Neural cell (in vitro differentiated cells): Measurements from ENCODE around the gene TMEM35B. TPM values are rescaled to one million over a fixed set of nuclear protein-coding genes. Genes with fewer than 3 reads are reported as not detected.
"Not testable (repeated sequence)": the region's sequence is repeated elsewhere in the genome, so short reads cannot be mapped to it uniquely, and the experiment has no call there.

Experiments
- H2AFZ ChIP-seq: fragments of 200-600, 300-800 bp; sonication (generic), shearing (Covaris generic); 2 replicates; pipeline ENCODE4 v1.6.0; 2014; ENCODE audit warnings: low read depth, mild to moderate bottlenecking, antibody characterized with exemption, low read length, moderate library complexity
- H3F3A ChIP-seq: fragments of 200-600 bp; shearing (Covaris generic); 2 replicates; pipeline ENCODE4 v1.6.1; 2016; ENCODE audit warnings: mild to moderate bottlenecking, moderate library complexity, mixed read lengths, antibody characterized with exemption, low read length; ENCODE audit not compliant: insufficient read depth, poor library complexity, severe bottlenecking
- H3K27ac ChIP-seq: fragments of 200-600, 300-800 bp; sonication (generic), shearing (Covaris generic); 2 replicates; pipeline ENCODE4 v1.5.1; 2014; ENCODE audit warnings: mild to moderate bottlenecking, low read length, moderate library complexity
- H3K27me3 ChIP-seq: fragments of 300-800, 200-600 bp; sonication (generic), shearing (Covaris generic); 2 replicates; pipeline ENCODE4 v1.6.0; 2014; ENCODE audit warnings: mild to moderate bottlenecking, low read depth, low read length, moderate library complexity; ENCODE audit not compliant: insufficient read depth
- H3K36me3 ChIP-seq: fragments of 300-800, 200-600 bp; sonication (generic), shearing (Covaris generic); 2 replicates; pipeline ENCODE4 v1.5.1; 2014; ENCODE audit warnings: mild to moderate bottlenecking, antibody characterized with exemption, low read length, moderate library complexity; ENCODE audit not compliant: insufficient read depth
- H3K4me2 ChIP-seq: fragments of 300-800, 200-600 bp; sonication (generic), shearing (Covaris generic); 2 replicates; pipeline ENCODE4 v1.6.0; 2014; ENCODE audit warnings: mild to moderate bottlenecking, low read length
- H3K4me3 ChIP-seq: fragments of 300-800, 200-600 bp; sonication (generic), shearing (Covaris generic); 2 replicates; pipeline ENCODE4 v1.5.1; 2014; ENCODE audit warnings: mild to moderate bottlenecking, low read length, moderate library complexity
- H3K79me2 ChIP-seq: fragments of 200-600 bp; shearing (Covaris generic); replicated peaks from 2 replicates; pipeline ENCODE4 v1.6.0; 2014; ENCODE audit warnings: mild to moderate bottlenecking, low read length, moderate library complexity; ENCODE audit not compliant: insufficient read depth
- H3K9ac ChIP-seq: fragments of 300-800, 200-600 bp; sonication (generic), shearing (Covaris generic); 2 replicates; pipeline ENCODE4 v1.6.1; 2016; ENCODE audit warnings: mild to moderate bottlenecking, low read length, mixed read lengths
- H3K9me2 ChIP-seq: fragments of 200-600 bp; shearing (Covaris generic); 2 replicates; pipeline ENCODE4 v1.6.1; 2016; ENCODE audit warnings: mild to moderate bottlenecking, low read length, mixed read lengths; ENCODE audit not compliant: insufficient read depth
- H3K9me3 ChIP-seq: fragments of 200-600, 300-800 bp; sonication (generic), shearing (Covaris generic); 2 replicates; pipeline ENCODE4 v1.6.1; 2016; ENCODE audit warnings: mild to moderate bottlenecking, mixed run types, low read length, moderate library complexity, mixed read lengths
- H4K20me1 ChIP-seq: fragments of 200-600 bp; shearing (Covaris generic); 2 replicates; pipeline ENCODE4 v1.6.1; 2016; ENCODE audit warnings: mild to moderate bottlenecking, mixed run types; ENCODE audit not compliant: insufficient read depth
- EP300 ChIP-seq: fragments of 450-650 bp; conservative IDR thresholded peaks from 2 replicates; pipeline ENCODE4 v1.6.1; 2014; ENCODE audit warnings: antibody characterized with exemption, mild to moderate bottlenecking, moderate library complexity; ENCODE audit not compliant: poor library complexity, severe bottlenecking
- EZH2 ChIP-seq: fragments of 200-600, 300-800 bp; shearing (Covaris generic), sonication (generic); IDR thresholded peaks from 2 replicates; pipeline ENCODE4 v1.6.1; 2014; ENCODE audit warnings: antibody characterized with exemption, low read length, borderline replicate concordance, mild to moderate bottlenecking; ENCODE audit not compliant: insufficient read depth, poor library complexity, severe bottlenecking
- MXI1 ChIP-seq: fragments of 450-650 bp; conservative IDR thresholded peaks from 2 replicates; pipeline ENCODE4 v1.6.1; 2014; ENCODE audit warnings: antibody characterized with exemption, mild to moderate bottlenecking; ENCODE audit not compliant: poor library complexity, severe bottlenecking
- POLR2AphosphoS5 ChIP-seq: IDR thresholded peaks from 2 replicates; pipeline ENCODE4 v1.6.1; 2012
- RAD21 ChIP-seq: fragments of 450-650 bp; conservative IDR thresholded peaks from 2 replicates; pipeline ENCODE4 v1.6.1; 2014; ENCODE audit warnings: antibody characterized with exemption, mild to moderate bottlenecking, moderate library complexity
- SMC3 ChIP-seq: fragments of 450-650 bp; conservative IDR thresholded peaks from 2 replicates; pipeline ENCODE4 v1.6.1; 2014; ENCODE audit warnings: antibody characterized with exemption, mild to moderate bottlenecking, moderate library complexity; ENCODE audit not compliant: poor library complexity
- TAF1 ChIP-seq: IDR thresholded peaks from 2 replicates; pipeline ENCODE4 v1.6.1; 2012; ENCODE audit warnings: low read depth
- polyA plus RNA-seq: library from polyadenylated mRNA; depleted of rRNA; stranded (reverse); fragments of >200 nt; gene quantifications from 2 replicates; pipeline ENCODE4 v1.2.3, GENCODE V29; 2014
- TF ChIP-seq, protein P1 (sequence below): fragments of 450-650 bp; IDR thresholded peaks from 2 replicates; pipeline ENCODE4 v1.5.1; 2014; ENCODE audit warnings: antibody characterized with exemption, mild to moderate bottlenecking, moderate library complexity; ENCODE audit not compliant: poor library complexity, severe bottlenecking
- TF ChIP-seq, protein P2 (sequence below): IDR thresholded peaks from 2 replicates; pipeline ENCODE4 v1.6.1; 2012; ENCODE audit warnings: borderline replicate concordance

TMEM35B gene
- polyA plus RNA-seq, 1 donor from 2014 or later: 1.3 TPM

DNA sequence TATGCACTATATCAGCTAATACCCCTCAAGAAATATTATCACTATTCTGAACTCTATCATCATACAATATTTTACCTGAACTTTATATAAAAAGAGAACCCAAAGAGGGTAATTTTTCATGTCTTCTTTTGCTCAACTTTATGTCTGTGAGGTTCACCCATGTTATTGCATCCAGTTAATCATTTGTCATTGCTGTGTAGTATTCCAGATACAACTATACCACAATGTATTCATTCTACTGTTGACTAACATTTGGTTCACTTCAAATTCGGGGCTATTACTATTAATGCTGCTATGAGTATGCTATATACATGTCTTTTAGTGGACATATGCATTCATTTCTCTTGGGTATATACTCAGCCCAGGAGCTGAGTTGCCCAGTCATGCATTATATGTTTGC, 34.7 kb downstream of the TMEM35B start:
- Histone ChIP-seq H3K4me3 (no peak overlapping the region), H3K79me2 (no peaks in the 10 kb centered on the region), H3K9me3 (no peaks in the 10 kb centered on the region), H2AFZ (no peak overlapping the region), H3K36me3 (no peaks in the 10 kb centered on the region), H4K20me1 (no peaks in the 10 kb centered on the region), H3F3A (no peaks in the 10 kb centered on the region), H3K4me2 (no peak overlapping the region), H3K9me2 (no peaks in the 10 kb centered on the region), H3K27ac (no peak overlapping the region), H3K27me3 (no peaks in the 10 kb centered on the region), H3K9ac (no peak overlapping the region)
- TF ChIP-seq EP300 (no peak), SMC3 (no peak), TAF1 (no peak), RAD21 (no peak), EZH2 (no peak), POLR2AphosphoS5 (no peak), MXI1 (no peak)
- TF ChIP-seq, protein P1, sequence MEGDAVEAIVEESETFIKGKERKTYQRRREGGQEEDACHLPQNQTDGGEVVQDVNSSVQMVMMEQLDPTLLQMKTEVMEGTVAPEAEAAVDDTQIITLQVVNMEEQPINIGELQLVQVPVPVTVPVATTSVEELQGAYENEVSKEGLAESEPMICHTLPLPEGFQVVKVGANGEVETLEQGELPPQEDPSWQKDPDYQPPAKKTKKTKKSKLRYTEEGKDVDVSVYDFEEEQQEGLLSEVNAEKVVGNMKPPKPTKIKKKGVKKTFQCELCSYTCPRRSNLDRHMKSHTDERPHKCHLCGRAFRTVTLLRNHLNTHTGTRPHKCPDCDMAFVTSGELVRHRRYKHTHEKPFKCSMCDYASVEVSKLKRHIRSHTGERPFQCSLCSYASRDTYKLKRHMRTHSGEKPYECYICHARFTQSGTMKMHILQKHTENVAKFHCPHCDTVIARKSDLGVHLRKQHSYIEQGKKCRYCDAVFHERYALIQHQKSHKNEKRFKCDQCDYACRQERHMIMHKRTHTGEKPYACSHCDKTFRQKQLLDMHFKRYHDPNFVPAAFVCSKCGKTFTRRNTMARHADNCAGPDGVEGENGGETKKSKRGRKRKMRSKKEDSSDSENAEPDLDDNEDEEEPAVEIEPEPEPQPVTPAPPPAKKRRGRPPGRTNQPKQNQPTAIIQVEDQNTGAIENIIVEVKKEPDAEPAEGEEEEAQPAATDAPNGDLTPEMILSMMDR: no peak
- TF ChIP-seq, protein P2, sequence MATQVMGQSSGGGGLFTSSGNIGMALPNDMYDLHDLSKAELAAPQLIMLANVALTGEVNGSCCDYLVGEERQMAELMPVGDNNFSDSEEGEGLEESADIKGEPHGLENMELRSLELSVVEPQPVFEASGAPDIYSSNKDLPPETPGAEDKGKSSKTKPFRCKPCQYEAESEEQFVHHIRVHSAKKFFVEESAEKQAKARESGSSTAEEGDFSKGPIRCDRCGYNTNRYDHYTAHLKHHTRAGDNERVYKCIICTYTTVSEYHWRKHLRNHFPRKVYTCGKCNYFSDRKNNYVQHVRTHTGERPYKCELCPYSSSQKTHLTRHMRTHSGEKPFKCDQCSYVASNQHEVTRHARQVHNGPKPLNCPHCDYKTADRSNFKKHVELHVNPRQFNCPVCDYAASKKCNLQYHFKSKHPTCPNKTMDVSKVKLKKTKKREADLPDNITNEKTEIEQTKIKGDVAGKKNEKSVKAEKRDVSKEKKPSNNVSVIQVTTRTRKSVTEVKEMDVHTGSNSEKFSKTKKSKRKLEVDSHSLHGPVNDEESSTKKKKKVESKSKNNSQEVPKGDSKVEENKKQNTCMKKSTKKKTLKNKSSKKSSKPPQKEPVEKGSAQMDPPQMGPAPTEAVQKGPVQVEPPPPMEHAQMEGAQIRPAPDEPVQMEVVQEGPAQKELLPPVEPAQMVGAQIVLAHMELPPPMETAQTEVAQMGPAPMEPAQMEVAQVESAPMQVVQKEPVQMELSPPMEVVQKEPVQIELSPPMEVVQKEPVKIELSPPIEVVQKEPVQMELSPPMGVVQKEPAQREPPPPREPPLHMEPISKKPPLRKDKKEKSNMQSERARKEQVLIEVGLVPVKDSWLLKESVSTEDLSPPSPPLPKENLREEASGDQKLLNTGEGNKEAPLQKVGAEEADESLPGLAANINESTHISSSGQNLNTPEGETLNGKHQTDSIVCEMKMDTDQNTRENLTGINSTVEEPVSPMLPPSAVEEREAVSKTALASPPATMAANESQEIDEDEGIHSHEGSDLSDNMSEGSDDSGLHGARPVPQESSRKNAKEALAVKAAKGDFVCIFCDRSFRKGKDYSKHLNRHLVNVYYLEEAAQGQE: no peak

DNA sequence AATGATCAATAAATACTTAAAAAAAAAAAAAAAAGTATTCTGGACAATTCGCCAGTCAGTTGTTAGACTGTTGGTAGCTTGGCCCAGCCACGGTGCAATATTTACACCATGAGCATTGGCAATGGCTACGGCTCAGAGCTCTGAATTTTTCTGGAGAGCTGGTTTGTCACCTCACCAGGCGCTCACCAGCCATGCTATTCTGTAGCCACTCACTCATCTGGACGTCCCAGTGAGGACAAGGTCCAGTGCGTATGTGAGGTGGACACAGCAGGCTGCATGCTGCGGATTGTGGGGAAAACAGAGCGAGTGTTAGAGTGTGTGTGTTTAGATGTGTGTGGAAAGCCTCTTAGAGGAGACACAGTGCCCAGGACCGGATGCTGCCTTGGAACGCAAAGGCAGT, 36.4 kb downstream of the TMEM35B start:
- H3K27me3 ChIP-seq, H3K9ac ChIP-seq, H2AFZ ChIP-seq, H3K27ac ChIP-seq, H3K9me2 ChIP-seq, H3F3A ChIP-seq, H3K79me2 ChIP-seq, H3K9me3 ChIP-seq, H3K4me3 ChIP-seq, H4K20me1 ChIP-seq, H3K4me2 ChIP-seq, H3K36me3 ChIP-seq: not testable (repeated sequence)

DNA sequence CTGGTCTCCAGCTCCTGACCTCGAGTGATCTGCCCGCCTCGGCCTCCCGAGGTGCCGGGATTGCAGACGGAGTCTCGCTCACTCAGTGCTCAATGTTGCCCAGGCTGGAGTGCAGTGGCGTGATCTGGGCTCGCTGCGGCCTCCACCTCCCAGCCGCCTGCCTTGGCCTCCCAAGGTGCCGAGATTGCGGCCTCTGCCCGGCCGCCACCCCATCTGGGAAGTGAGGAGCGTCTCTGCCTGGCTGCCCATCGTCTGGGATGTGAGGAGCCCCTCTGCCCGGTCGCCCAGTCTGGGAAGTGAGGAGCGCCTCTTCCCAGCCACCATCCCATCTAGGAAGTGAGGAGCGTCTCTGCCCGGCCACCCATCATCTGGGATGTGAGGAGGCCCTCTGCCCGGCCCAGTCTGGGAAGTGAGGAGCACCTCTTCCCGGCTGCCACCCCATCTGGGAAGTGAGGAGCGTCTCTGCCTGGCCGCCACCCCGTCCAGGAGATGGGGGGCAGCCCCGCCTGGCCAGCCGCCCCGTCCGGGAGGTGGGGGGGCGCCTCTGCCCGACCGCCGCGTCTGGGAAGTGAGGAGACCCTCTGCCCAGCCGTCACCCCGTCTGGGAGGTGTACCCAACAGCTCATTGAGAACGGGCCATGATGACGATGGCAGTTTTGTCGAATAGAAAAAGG, 37.4 kb downstream of the TMEM35B start:
- not testable (repeated sequence) for H3K4me2 ChIP-seq, H3K9me3 ChIP-seq, H2AFZ ChIP-seq, H3K79me2 ChIP-seq, H3K27ac ChIP-seq, H3K36me3 ChIP-seq, H3K9ac ChIP-seq, H3F3A ChIP-seq, H4K20me1 ChIP-seq, H3K27me3 ChIP-seq, H3K9me2 ChIP-seq, H3K4me3 ChIP-seq
